HCT116 (cell line): ENCODE results near the gene GTSF1L. TPM values are rescaled to one million over a fixed set of nuclear protein-coding genes. Genes with fewer than 3 reads are reported as not detected.

ENCODE experiments used
- ATAC-seq: fragments of 200-7000 bp; cut with Tn5 transposase; 2 replicates; pipeline ENCODE4 v1.9.1; 2020; ENCODE audit warnings: mild to moderate bottlenecking, moderate library complexity
- BruUV-seq: library from RNA; stranded (reverse); fragments of 400-500 nt; replicated peaks from 2 replicates; lab custom pipeline; 2021; lab: Mats Ljungman, UMichigan
- CTCF ChIA-PET: fragments of 300-600 bp; sonication (Branson Sonifier 250); formaldehyde crosslinking; loops from one replicate; lab custom pipeline; 2021; ENCODE audit warnings: antibody characterized with exemption; lab: Charles Lee
- POLR2A ChIA-PET: fragments of 300-600, 350-600 bp; sonication (Branson Sonifier 250); formaldehyde crosslinking; loops from one replicate; lab custom pipeline; 2021; ENCODE audit warnings: antibody characterized with exemption; lab: Charles Lee
- RAD21 ChIA-PET, 2 experiments: fragments of 300-600 bp; sonication (Branson Sonifier 250); formaldehyde crosslinking; loops; one replicate each; lab custom pipeline; 2023; ENCODE audit warnings: low total read pairs in 2 of 2; ENCODE audit not compliant: uncharacterized antibody in 2 of 2, unreplicated experiment in 2 of 2, low non-redundant PET in 1 of 2; lab: Charles Lee
- DNase-seq: peaks from one replicate; pipeline ENCODE4 v3.0.0-alpha.2; 2010; ENCODE audit warnings: low read depth, low spot score
- H2AFZ ChIP-seq: fragments of 200-600 bp; shearing (Covaris generic), sonication (generic); 2 replicates; pipeline ENCODE4 v1.6.1; 2017; ENCODE audit warnings: low read depth, mixed run types, mixed read lengths, antibody characterized with exemption, low read length; ENCODE audit not compliant: poor library complexity, severe bottlenecking
- H3K27ac ChIP-seq: 2 replicates; pipeline ENCODE4 v1.5.1; 2012; ENCODE audit warnings: low read depth, low read length
- H3K27me3 ChIP-seq: fragments of 200-600 bp; sonication (generic); 2 replicates; pipeline ENCODE4 v1.6.1; 2016; ENCODE audit warnings: mixed run types, low read length, mixed read lengths; ENCODE audit not compliant: insufficient read depth
- H3K36me3 ChIP-seq, 2 experiments: fragments of 200-500 bp in 1 of 2; fragments of 200-600 bp in 1 of 2; sonication (Bioruptor generic) in 1 of 2; sonication (generic) in 1 of 2; 2 replicates each; pipeline versions ENCODE4 v1.5.1 to v1.6.1; 2014 to 2016; ENCODE audit warnings: low read length in 2 of 2, inconsistent platforms in 1 of 2, mixed read lengths in 1 of 2, mixed run types in 1 of 2; ENCODE audit not compliant: insufficient read depth in 2 of 2, control insufficient read depth in 1 of 2
- H3K4me1 ChIP-seq, 2 experiments: fragments of 200-600 bp in 1 of 2; sonication (generic) in 1 of 2; 2 replicates each; pipeline versions ENCODE4 v1.5.1 to v1.6.1; 2012 to 2017; ENCODE audit warnings: low read length in 2 of 2, inconsistent platforms in 1 of 2, mild to moderate bottlenecking in 1 of 2, mixed read lengths in 1 of 2, mixed run types in 1 of 2, moderate library complexity in 1 of 2; ENCODE audit not compliant: insufficient read depth in 2 of 2, control insufficient read depth in 1 of 2
- H3K4me2 ChIP-seq: fragments of 200-600 bp; sonication (generic); 2 replicates; pipeline ENCODE4 v1.6.1; 2017; ENCODE audit warnings: mixed run types, low read length, mixed read lengths
- H3K4me3 ChIP-seq, 2 experiments: fragments of 200-600 bp in 1 of 2; sonication (generic) in 1 of 2; replicated peaks in 1 of 2; 2 replicates each; pipeline ENCODE4 v1.5.1; 2011 to 2016; ENCODE audit warnings: low read length in 2 of 2, control low read depth in 1 of 2, low read depth in 1 of 2, mild to moderate bottlenecking in 1 of 2, mixed read lengths in 1 of 2, mixed run types in 1 of 2
- H3K79me2 ChIP-seq: fragments of 200-600 bp; sonication (generic); 2 replicates; pipeline ENCODE4 v1.6.1; 2017; ENCODE audit warnings: mild to moderate bottlenecking, mixed run types, low read length, moderate library complexity, mixed read lengths; ENCODE audit not compliant: insufficient read depth
- H3K9ac ChIP-seq: fragments of 200-600 bp; sonication (generic); 2 replicates; pipeline ENCODE4 v1.6.1; 2016; ENCODE audit warnings: low read length, mixed read lengths
- H3K9me2 ChIP-seq: fragments of 200-600 bp; sonication (generic), shearing (Covaris generic); 2 replicates; pipeline ENCODE4 v1.6.1; 2017; ENCODE audit warnings: mixed run types, mild to moderate bottlenecking, moderate library complexity; ENCODE audit not compliant: insufficient read depth
- H3K9me3 ChIP-seq, 2 experiments: fragments of 200-500 bp in 1 of 2; fragments of 200-600 bp in 1 of 2; sonication (Bioruptor generic) in 1 of 2; sonication (generic) in 1 of 2; 2 replicates each; pipeline ENCODE4 v1.6.1; 2014 to 2017; ENCODE audit warnings: low read length in 2 of 2, mixed read lengths in 2 of 2, inconsistent platforms in 1 of 2, low read depth in 1 of 2, mild to moderate bottlenecking in 1 of 2, mixed run types in 1 of 2, moderate library complexity in 1 of 2; ENCODE audit not compliant: control insufficient read depth in 1 of 2, insufficient read depth in 1 of 2
- H4K20me1 ChIP-seq: fragments of 200-600 bp; sonication (generic), shearing (Covaris generic); 2 replicates; pipeline ENCODE4 v1.6.1; 2017; ENCODE audit warnings: mixed run types, mild to moderate bottlenecking, moderate library complexity; ENCODE audit not compliant: insufficient read depth
- CEBPB ChIP-seq: IDR thresholded peaks from 2 replicates; pipeline ENCODE4 v1.6.1; 2012; ENCODE audit warnings: low read depth
- CTCF ChIP-seq, 3 experiments: fragments of 200-600 bp in 1 of 3; sonication (generic) in 1 of 3; IDR thresholded peaks in 2 of 3; conservative IDR thresholded peaks in 1 of 3; 2 replicates each; pipeline ENCODE4 v1.5.1; 2012 to 2017; ENCODE audit warnings: low read depth in 2 of 3, low read length in 2 of 3, antibody characterized with exemption in 1 of 3, borderline replicate concordance in 1 of 3, control low read depth in 1 of 3, mild to moderate bottlenecking in 1 of 3, mixed read lengths in 1 of 3, mixed run types in 1 of 3, moderate library complexity in 1 of 3; ENCODE audit not compliant: insufficient read depth in 1 of 3
- JUND ChIP-seq: IDR thresholded peaks from 2 replicates; pipeline ENCODE4 v1.6.1; 2012
- POLR2AphosphoS5 ChIP-seq: IDR thresholded peaks from 2 replicates; pipeline ENCODE4 v1.6.1; 2011; ENCODE audit warnings: mild to moderate bottlenecking, low read depth, low read length, moderate library complexity
- SP1 ChIP-seq: IDR thresholded peaks from 2 replicates; pipeline ENCODE4 v1.6.1; 2012; ENCODE audit warnings: low read depth
- YY1 ChIP-seq: IDR thresholded peaks from 2 replicates; pipeline ENCODE4 v1.6.1; 2011; ENCODE audit warnings: low read length, low read depth, moderate library complexity, mild to moderate bottlenecking; ENCODE audit not compliant: insufficient replicate concordance; ENCODE audit errors: extremely low read depth
- ZFX ChIP-seq: fragments of 450-650 bp; IDR thresholded peaks from 2 replicates; pipeline ENCODE4 v1.6.1; 2017
- ZNF274 ChIP-seq: fragments of 200-500 bp; sonication (Bioruptor generic); IDR thresholded peaks from 2 replicates; pipeline ENCODE4 v1.6.1; 2014; ENCODE audit warnings: mild to moderate bottlenecking, low read depth, low read length, inconsistent platforms
- intact Hi-C: fragments of 100-400 bp; cut with micrococcal nuclease; formaldehyde crosslinking; loops from 2 replicates; pipeline ENCODE4 v1.10.0; 2022
- total RNA-seq: library from RNA; stranded (reverse); gene quantifications from one replicate; pipeline ENCODE4 v1.2.1, GENCODE V29; 2021; ENCODE audit not compliant: unreplicated experiment

The GTSF1L gene
- total RNA-seq, 1 experiment from 2014 or later = not detected

- Histone ChIP-seq H3K4me3 (no peak overlapping the region), H2AFZ (no peak overlapping the region), H3K9me2 (no peaks in the 10 kb centered on the region)
- DNase-seq = no peak
- BruUV-seq = no TSS peak
- ATAC-seq = no peak
- intact Hi-C loops = no loop called here
- TF ChIP-seq POLR2AphosphoS5 (no peak), YY1 (no peak), ZNF274 (no peak), CEBPB (no peak), SP1 (no peak)
- TF ChIP-seq, all 23 proteins: peak for 0
- Histone ChIP-seq H3K79me2 (no peaks in the 10 kb centered on the region), H3K4me2 (no peak overlapping the region), H3K9me3 (no peaks in the 10 kb centered on the region), H3K27ac (no peak overlapping the region), H4K20me1 (no peaks in the 10 kb centered on the region), H3K27me3 (no peaks in the 10 kb centered on the region), H3K4me1 (no peaks in the 10 kb centered on the region), H3K9ac (no peak overlapping the region), H3K36me3 (no peaks in the 10 kb centered on the region)
- POLR2A ChIA-PET = no interaction called here
- RAD21 ChIA-PET = no interaction called here
- CTCF ChIA-PET = no interaction called here
Measured at GRCh38 chr20:43724383-43724782, 2.4 kb downstream of the GTSF1L start.

GRCh38 chr20:43723735-43724134 lies 3.1 kb downstream of the GTSF1L start:
- H4K20me1 ChIP-seq = no peaks in the 10 kb centered on the region
- H3K79me2 ChIP-seq = no peaks in the 10 kb centered on the region
- no peak for TF ChIP-seq YY1
- no peak for TF ChIP-seq JUND
- no peak for TF ChIP-seq CTCF (IDR thresholded peaks at IDR 0.05 in 2 of 3, conservative IDR thresholded peaks at IDR 0.05 in 1 of 3; ENCODE audit: borderline replicate concordance in 1 of 3, insufficient read depth in 1 of 3, low read depth in 2 of 3, low read length in 2 of 3)
- no peak for TF ChIP-seq ZFX
- TF ChIP-seq SP1 = no peak
- TF ChIP-seq, all 23 proteins: peak for 0
- Histone ChIP-seq H3K4me2 (no peak overlapping the region), H3K9ac (no peak overlapping the region), H2AFZ (no peak overlapping the region), H3K36me3 (no peaks in the 10 kb centered on the region), H3K4me3 (no peak overlapping the region), H3K27ac (no peak overlapping the region), H3K9me2 (no peaks in the 10 kb centered on the region), H3K9me3 (no peaks in the 10 kb centered on the region), H3K4me1 (no peaks in the 10 kb centered on the region), H3K27me3 (no peaks in the 10 kb centered on the region)
- ATAC-seq = no peak
- ChIA-PET CTCF (no interaction called here), POLR2A (no interaction called here), RAD21 (no interaction called here)
- intact Hi-C loops = no loop called here
- DNase-seq = no peak
- no TSS peak for BruUV-seq
